Kidney (tissue), 14 donors: ENCODE data around the gene TMEM120B. TPM values are rescaled to one million over a fixed set of nuclear protein-coding genes. Genes with fewer than 3 reads are reported as not detected.

Source experiments
- DNase-seq, 5 donors: peaks; one replicate each; pipeline ENCODE4 v3.0.0-alpha.2; 2013 to 2020
- FAIRE-seq: peaks from 2 replicates; lab custom pipeline; 2012; peaks lifted over from hg19 to GRCh38; lab: Jason Lieb, UNC
- H3K27ac ChIP-seq, 2 donors: one replicate each; pipeline ENCODE4 v1.7.0; 2013; ENCODE audit warnings: low read depth in 2 of 2, low read length in 2 of 2, inconsistent platforms in 1 of 2
- H3K27me3 ChIP-seq: one replicate; pipeline ENCODE4 v1.7.1; 2013; ENCODE audit warnings: low read length, inconsistent platforms; ENCODE audit not compliant: control insufficient read depth, insufficient read depth
- H3K36me3 ChIP-seq, 3 donors: one replicate each; pipeline versions ENCODE4 v1.7.0 to v1.7.1; 2013; ENCODE audit warnings: low read length in 3 of 3, control low read depth in 1 of 3, inconsistent platforms in 1 of 3; ENCODE audit not compliant: insufficient read depth in 3 of 3, control insufficient read depth in 2 of 3
- H3K4me1 ChIP-seq, 3 donors: one replicate each; pipeline versions ENCODE4 v1.7.0 to v1.7.1; 2013; ENCODE audit warnings: low read length in 3 of 3, inconsistent platforms in 1 of 3, low read depth in 1 of 3; ENCODE audit not compliant: control insufficient read depth in 2 of 3, insufficient read depth in 2 of 3
- H3K4me3 ChIP-seq, 3 donors: one replicate each; pipeline versions ENCODE4 v1.7.0 to v1.8.1; 2013; ENCODE audit warnings: low read length in 3 of 3, control low read depth in 1 of 3, inconsistent platforms in 1 of 3
- H3K9ac ChIP-seq, 3 donors: one replicate each; pipeline versions ENCODE4 v1.7.0 to v1.7.1; 2013; ENCODE audit warnings: low read length in 3 of 3, control low read depth in 1 of 3, inconsistent platforms in 1 of 3
- H3K9me3 ChIP-seq, 3 donors: one replicate each; pipeline versions ENCODE4 v1.7.0 to v1.7.1; 2013; ENCODE audit warnings: low read length in 3 of 3, control low read depth in 1 of 3, inconsistent platforms in 1 of 3; ENCODE audit not compliant: control insufficient read depth in 2 of 3, insufficient read depth in 1 of 3
- intact Hi-C: fragments of 100-400 bp; cut with DNase I; formaldehyde crosslinking; loops from one replicate; pipeline ENCODE4 v1.11.1; 2022
- polyA plus RNA-seq: library from polyadenylated mRNA; stranded (reverse); fragments of 350-450 nt; fragmentation: Illumina TruSeq; extraction: RNeasy Lipid Tissue Mini Kit (QIAGEN cat#74804); gene quantifications from one replicate; pipeline ENCODE4 v1.2.3, GENCODE V29; 2014; ENCODE audit warnings: low read depth, low replicate concordance; ENCODE audit not compliant: insufficient read depth
- total RNA-seq: library from RNA; stranded (reverse); fragmentation: NEBNext Ultra II Directional; extraction: Animal tissue kit (Norgen Biotek cat#: 25700); gene quantifications from one replicate; pipeline ENCODE4 v1.2.1, GENCODE V29; 2021
- TF ChIP-seq, protein P1 (sequence below): IDR thresholded peaks from 3 replicates; pipeline ENCODE4 v1.5.1; 2012; ENCODE audit warnings: mild to moderate bottlenecking, moderate library complexity, borderline replicate concordance; ENCODE audit not compliant: insufficient read depth; ENCODE audit errors: extremely low read depth
- donor health status: control.
- donor health status: control.
- donor health status: control.
- donor health status: control.
- donor health status: control.
- donor health status: DM: yes; HTN: yes; CAD: no.
- donor health status: Normal renal cell carcinoma (clear cell type).

Gene TMEM120B
- total and polyA plus RNA-seq, 2 donors from 2014 or later, result 9.0 to 14.2 TPM

DNA sequence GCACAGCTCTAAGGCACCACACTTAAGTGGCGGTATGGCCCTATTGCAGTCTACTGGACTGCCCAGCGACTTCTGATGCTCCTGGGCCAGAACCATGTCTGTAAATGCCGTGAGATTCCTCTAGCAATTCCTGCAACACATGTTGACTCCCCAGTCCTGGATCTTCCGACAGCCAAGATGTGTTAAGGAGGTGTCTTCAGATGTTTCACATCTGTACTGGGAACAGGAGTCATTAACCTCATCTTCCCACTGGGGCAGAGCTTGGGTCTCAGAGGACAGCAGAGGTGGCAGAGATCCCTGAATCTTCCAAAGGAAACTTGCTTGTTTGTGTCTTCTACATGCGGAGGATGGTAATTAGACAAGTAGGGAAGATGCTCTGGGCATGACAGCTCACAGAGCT, 8.2 kb downstream of the TMEM120B start:
- no peak overlapping the region for H3K9ac ChIP-seq
- no peak overlapping the region for H3K27ac ChIP-seq
- FAIRE-seq, result no peak
- H3K4me1 ChIP-seq, result peaks cover 0 to 3% (median 0%) of the 10 kb centered on the region in 3 donors
- H3K4me3 ChIP-seq, result no peak overlapping the region
- no peaks in the 10 kb centered on the region for H3K9me3 ChIP-seq
- no peaks in the 10 kb centered on the region for H3K27me3 ChIP-seq
- no peak for DNase-seq
- TF ChIP-seq, protein P1, sequence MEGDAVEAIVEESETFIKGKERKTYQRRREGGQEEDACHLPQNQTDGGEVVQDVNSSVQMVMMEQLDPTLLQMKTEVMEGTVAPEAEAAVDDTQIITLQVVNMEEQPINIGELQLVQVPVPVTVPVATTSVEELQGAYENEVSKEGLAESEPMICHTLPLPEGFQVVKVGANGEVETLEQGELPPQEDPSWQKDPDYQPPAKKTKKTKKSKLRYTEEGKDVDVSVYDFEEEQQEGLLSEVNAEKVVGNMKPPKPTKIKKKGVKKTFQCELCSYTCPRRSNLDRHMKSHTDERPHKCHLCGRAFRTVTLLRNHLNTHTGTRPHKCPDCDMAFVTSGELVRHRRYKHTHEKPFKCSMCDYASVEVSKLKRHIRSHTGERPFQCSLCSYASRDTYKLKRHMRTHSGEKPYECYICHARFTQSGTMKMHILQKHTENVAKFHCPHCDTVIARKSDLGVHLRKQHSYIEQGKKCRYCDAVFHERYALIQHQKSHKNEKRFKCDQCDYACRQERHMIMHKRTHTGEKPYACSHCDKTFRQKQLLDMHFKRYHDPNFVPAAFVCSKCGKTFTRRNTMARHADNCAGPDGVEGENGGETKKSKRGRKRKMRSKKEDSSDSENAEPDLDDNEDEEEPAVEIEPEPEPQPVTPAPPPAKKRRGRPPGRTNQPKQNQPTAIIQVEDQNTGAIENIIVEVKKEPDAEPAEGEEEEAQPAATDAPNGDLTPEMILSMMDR, result no peak
- intact Hi-C loops, result no loop called here
- no peaks in the 10 kb centered on the region for H3K36me3 ChIP-seq

- DNase-seq, result no peak
- FAIRE-seq, result no peak
- no peaks in the 10 kb centered on the region for H3K36me3 ChIP-seq
- H3K27me3 ChIP-seq, result no peaks in the 10 kb centered on the region
- H3K9ac ChIP-seq, result no peak overlapping the region
- H3K27ac ChIP-seq, result no peak overlapping the region
- intact Hi-C loops, result no loop called here
- TF ChIP-seq, protein P1, result no peak
- H3K4me1 ChIP-seq, result no peaks in the 10 kb centered on the region
- no peak overlapping the region for H3K4me3 ChIP-seq
- no peaks in the 10 kb centered on the region for H3K9me3 ChIP-seq
These were observed 10.0 kb downstream of the TMEM120B start for GRCh38 chr12:121722511-121722910.

- Histone ChIP-seq H3K9me3 (no peaks in the 10 kb centered on the region), H3K4me1 (no peaks in the 10 kb centered on the region), H3K4me3 (no peak overlapping the region), H3K9ac (no peak overlapping the region), H3K27ac (no peak overlapping the region), H3K27me3 (no peaks in the 10 kb centered on the region), H3K36me3 (no peaks in the 10 kb centered on the region)
- TF ChIP-seq, protein P1, result no peak
- intact Hi-C loops, result no loop called here
- no peak for DNase-seq
- no peak for FAIRE-seq
These were observed 10.6 kb downstream of the TMEM120B start for GRCh38 chr12:121723200-121723599.

DNA sequence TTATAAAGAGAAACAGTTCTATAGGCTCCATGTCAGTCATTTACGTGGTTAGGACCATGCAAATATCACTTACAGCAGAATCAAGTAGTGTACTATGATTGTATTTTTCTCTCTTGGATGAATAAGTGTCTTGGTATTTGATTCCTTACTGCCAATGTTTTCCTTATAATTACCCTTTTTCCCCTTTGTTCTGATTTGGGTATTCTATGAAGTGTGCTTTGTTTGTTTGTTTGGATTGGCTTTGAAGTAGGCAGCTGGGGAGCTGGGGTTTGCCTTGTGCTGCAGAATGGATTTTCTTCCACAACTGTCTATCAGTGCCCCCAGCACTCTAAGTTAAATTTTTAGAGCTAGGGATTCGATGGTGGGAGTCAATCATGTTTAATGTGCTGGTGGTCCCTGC, 12.4 kb downstream of the TMEM120B start:
- Histone ChIP-seq H3K4me1 (no peaks in the 10 kb centered on the region), H3K27ac (no peak overlapping the region), H3K4me3 (no peak overlapping the region), H3K9ac (no peak overlapping the region), H3K36me3 (no peaks in the 10 kb centered on the region), H3K27me3 (no peaks in the 10 kb centered on the region), H3K9me3 (no peaks in the 10 kb centered on the region)
- intact Hi-C loops, result no loop called here
- FAIRE-seq (no peak), DNase-seq (no peak)
- TF ChIP-seq, protein P1, result no peak
